GM21390 (cell line): ENCODE results near the gene MLPH.
"Not testable (repeated sequence)": the region's sequence is repeated elsewhere in the genome, so short reads cannot be mapped to it uniquely, and the experiment has no call there.

Experiments used
- ATAC-seq: cut with Tn5 transposase; IDR thresholded peaks from one replicate; pipeline ENCODE4 v1.9.1; 2021; ENCODE audit not compliant: unreplicated experiment

MLPH gene

DNA sequence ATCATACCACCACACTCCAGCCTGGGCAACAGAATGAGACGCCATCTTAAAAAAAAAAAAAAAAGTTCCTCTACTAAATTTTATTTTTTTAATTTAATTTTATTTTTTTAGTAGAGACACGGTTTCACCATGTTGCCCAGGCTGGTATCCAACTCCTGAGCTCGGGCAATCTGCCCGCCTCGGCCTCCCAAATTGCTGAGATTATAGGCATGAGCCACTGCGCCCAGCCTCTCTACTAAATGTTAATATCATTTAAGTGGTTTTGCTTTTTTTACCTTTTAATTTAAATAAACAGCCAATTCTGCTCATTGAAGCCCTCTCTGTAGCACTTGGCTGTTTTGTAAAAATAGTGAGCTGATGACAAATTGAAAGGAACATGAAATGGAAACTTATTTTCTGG is 94.3 kb downstream of the MLPH start:
- no peak for ATAC-seq

- no peak for ATAC-seq
Observed at GRCh38 chr2:237581751-237582746, 95.0 kb downstream of the MLPH start.

DNA sequence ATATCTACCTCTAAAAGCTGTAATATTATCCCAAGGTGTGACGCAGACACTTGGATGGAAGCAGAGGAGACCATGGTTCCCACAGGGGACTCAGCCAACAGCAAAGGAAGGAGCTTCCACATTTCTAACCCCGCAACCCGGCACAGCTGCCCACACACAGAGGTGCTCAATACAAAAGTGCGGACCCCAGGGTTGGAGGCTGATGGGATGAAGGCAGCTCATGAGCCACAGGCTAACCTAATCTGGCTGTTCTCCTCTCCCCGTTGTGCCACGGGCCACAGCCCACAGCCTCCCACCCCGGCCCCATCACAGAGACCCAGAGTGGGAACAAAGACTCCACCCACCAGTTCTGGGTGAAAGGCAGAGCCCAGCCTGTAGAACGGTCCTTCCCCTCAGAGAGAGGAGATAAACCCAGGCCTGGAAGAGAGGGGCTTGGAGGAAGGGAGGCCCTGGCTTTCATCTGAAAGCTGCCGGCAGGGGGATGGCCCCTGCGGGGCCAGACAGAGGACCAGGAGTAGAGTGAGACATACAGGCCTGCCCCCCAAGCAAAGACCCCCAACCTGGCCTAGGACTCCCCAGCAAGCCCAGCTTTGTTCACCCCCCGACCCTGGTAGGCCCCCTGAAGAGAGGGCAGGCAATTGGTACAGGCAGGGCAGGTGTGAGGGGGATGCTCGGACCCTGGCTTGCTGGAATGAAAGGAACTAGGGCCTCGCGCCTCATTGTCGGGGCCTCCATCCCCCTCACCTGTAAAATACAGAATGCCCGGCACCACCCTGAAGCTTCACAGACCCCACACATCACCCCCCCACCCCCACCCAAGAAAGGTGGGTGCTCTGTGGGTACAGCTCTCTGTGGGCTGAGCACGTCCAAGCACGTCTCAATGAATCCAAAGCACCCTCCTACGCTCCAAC is 96.6 kb downstream of the MLPH start:
- ATAC-seq = no peak

GRCh38 chr2:237585590-237586221 is 98.7 kb downstream of the MLPH start:
- no peak for ATAC-seq

DNA sequence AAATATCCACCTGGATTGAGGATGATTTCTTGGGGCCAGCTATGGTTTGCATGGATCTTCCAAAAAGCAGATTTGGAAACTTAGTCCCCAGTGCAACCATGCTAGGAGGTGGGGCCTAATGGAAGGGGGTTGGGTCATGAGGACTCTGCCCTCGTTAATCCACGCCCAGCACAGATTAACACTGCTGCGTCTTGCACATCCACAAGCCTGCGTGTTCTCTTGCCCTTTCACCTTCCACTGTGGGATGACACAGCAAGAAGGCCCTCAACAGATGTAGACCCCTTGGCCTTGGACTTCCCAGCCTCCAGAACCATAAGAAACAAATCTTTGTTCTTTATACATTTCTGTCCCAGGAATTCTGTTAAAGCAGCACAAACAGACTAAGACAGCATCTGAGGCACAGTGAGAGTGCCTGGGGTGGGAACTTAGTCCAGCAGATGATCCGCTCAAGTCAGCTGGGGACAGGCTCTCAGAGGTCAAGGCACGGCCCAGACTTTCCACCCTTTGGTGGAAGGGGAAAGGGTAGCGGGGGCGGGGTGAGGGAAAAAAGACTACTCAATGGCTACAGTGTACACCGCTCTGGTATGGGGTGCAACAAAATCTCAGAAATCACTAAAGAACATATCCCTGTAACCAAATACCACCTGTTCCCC is 101.1 kb downstream of the MLPH start:
- no peak for ATAC-seq

DNA sequence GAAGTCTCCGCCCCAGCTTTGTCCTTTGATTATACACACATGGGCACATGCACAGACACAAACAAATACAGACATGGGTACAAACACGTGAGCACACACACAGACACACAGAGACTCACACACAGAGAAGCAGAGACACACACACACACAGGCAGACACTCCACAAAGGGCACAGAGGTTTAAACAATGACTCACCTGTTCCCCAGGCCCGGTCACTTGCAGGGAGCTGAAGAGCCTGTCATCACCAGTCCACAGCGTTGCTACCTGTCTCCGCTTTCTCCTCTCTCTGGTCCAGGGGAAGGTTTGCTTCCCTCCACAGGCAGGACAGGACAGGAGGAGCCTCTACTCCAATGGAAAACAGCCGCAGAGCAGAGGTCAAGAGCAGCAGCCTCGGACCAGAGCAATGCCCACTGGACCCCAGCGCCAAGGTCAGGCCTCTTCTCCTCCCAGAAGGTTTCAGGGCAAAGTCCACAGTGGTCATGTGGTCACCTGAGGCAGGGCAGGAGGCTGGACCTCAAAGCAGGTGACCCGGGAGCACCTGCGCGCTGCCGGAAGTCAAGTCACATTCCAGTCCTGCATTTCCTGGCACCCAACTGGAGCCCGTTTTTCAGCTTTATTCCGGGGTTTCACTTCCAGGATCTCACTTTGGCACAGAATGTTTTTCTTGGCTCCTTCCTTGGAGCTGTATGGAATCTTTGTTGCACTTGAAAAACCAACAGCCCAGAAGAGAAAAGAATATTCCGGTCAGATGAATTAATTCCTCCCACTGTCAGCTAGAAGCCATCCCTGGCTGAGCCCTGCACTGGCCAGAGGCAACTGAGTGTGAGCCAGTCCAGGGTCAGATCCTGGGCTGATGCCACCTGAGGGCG is 103.5 kb downstream of the MLPH start, which contains the start of gene RAB17:
RAB17 (minus strand) TSS at position 463 of the 869 bp plus-strand sequence. CDS start 4,580 bp downstream, outside the sequence.
- ATAC-seq = no peak

DNA sequence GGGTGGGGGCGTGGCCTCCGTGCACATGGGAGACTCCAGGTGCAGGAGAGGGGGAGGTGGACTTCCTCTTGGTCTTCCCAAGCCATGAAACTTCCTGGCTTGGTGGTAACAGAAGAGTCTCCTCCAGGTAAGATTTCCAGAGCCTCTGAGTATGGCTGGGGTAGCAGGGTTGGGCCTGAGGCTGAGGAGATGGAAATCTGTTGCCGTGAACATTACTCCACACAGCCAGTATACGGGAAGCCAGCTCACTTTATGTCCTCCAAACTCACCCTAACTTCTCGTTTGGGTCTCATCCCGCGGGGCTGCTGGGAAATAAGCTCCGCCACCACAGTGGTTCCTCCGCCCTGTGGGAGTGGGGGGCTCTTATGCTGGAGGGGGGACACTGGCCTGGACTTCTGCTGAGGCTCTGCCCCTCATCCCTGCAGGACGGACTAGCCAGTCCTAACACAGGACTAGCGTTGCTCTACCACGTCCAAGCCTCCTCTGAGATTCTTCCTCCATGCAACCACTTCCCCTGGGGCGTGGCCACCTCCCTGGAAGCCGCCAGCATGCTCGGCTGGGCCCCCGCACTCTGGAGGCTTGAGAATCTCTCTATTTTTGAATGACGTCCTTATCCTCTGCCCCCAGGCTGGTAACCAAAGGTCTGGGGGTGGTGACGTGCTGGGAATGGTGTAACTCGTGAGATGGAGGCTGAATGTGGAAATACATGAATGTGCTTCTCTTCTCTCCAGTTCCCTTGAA is 104.3 kb downstream of the MLPH start:
- ATAC-seq = no peak

GRCh38 chr2:237592425-237592980 is 105.5 kb downstream of the MLPH start:
- ATAC-seq = no peak

DNA sequence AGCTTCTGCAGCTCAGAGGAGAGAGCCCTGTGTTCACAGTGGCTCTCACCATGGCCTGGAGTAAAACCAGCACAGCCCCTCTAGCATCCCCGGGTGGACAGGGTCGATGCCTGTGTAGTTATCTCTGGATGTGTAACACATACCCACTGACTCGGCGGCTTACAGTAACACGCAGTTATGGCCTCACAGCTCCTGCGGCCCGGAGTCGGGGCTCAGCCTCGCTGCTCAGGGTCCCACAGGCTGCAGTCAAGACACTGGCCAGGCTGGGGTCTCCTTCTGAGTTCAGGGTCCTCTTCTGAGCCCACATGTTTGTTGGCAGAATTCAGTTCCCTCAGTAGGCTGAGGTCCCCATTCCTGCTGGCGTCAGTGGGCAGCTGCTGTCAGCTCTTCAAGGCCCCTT is 106.0 kb downstream of the MLPH start:
- no peak for ATAC-seq

GRCh38 chr2:237593596-237594320 is 106.7 kb downstream of the MLPH start:
- no peak for ATAC-seq

GRCh38 chr2:237594514-237594871 is 107.4 kb downstream of the MLPH start:
- no peak for ATAC-seq

GRCh38 chr2:237595829-237596519 is 108.9 kb downstream of the MLPH start:
- not testable (repeated sequence) for ATAC-seq

GRCh38 chr2:237596520-237597195 is 109.6 kb downstream of the MLPH start:
- no peak for ATAC-seq

- ATAC-seq = no peak
Observed at GRCh38 chr2:237597196-237598145, 110.4 kb downstream of the MLPH start.

DNA sequence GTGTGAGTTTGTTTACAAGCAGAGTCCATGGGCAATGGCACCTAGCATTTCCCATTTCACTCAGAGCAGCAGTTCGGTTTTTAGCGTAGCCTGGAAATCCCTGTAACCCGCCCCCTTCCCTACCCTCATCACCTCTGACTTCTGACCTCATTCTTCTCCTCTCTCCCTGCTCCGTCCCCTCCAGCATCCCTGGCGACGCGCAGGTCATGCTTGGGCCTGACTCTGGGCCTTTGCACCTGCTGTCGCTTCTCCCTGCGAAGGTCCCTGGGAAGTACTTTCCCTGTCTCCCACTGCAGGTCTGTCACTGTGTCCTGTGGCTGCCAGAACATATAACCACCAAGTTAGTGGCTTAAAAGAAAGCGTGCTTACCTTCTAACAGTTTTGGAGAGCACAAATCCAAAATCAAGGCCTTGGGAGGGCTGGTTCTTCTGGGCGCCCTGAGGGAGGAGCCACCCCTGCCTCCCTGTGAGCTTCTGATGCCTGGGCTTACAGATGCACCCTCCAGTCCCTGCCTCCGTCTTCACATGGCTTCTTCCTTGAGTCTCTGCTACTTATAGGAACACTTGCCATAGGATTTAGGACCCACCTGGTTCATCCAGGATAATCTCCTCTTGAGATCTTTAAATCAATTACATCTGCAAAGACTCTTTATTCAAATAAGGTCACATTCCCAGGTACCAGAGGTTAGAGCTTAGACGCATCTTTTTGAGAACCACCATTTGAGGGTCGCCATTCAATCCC is 111.6 kb downstream of the MLPH start:
- ATAC-seq = no peak
